Measurements from ENCODE around the gene HSPG2. TPM values are rescaled to one million over a fixed set of nuclear protein-coding genes. Genes with fewer than 3 reads are reported as not detected.
A peak's percentile ranks its signal among the peaks of the same experiment; 100 is the strongest.
"Not testable (repeated sequence)": the region's sequence is repeated elsewhere in the genome, so short reads cannot be mapped to it uniquely, and the experiment has no call there.

The HSPG2 gene
- total and polyA plus RNA-seq, 12 donors: 38.7 to 558 (median 273) TPM

DNA sequence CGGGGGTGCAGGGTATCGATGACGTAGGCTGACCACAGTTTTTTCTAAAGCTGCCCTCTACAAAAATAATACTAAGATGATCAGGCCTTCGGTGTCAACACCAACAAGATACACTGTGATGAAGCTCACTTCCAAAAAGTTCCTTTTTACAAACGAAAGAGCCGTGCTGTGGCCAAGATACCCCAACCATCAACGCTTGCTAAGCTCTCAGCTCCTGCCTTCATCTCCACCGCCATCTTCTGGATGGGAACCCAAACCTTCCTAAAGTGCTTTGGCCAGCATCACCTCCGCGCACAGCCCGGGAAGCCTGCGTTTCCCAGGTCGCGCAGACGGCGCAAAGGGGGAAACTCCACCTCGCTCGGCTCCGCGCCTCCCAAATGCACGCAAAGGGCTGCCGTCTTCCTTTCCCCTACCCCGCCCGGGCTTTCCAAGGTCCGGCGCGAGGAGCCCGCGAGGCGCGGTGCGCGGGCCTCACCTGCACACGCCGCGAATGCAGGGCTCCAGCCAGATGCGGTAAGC lies 154.7 kb downstream of the HSPG2 start:
- no peak for TF ChIP-seq POLR2A (IDR thresholded peaks at IDR 0.05)
- TF ChIP-seq, protein P1, sequence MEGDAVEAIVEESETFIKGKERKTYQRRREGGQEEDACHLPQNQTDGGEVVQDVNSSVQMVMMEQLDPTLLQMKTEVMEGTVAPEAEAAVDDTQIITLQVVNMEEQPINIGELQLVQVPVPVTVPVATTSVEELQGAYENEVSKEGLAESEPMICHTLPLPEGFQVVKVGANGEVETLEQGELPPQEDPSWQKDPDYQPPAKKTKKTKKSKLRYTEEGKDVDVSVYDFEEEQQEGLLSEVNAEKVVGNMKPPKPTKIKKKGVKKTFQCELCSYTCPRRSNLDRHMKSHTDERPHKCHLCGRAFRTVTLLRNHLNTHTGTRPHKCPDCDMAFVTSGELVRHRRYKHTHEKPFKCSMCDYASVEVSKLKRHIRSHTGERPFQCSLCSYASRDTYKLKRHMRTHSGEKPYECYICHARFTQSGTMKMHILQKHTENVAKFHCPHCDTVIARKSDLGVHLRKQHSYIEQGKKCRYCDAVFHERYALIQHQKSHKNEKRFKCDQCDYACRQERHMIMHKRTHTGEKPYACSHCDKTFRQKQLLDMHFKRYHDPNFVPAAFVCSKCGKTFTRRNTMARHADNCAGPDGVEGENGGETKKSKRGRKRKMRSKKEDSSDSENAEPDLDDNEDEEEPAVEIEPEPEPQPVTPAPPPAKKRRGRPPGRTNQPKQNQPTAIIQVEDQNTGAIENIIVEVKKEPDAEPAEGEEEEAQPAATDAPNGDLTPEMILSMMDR (IDR thresholded peaks at IDR 0.05): peak in 4 of 6 experiments; percentile 2 to 42 (median 22)
- intact Hi-C loops (cut with DNase I): no loop called here
- no peaks in the 10 kb centered on the region for H3K27me3 ChIP-seq
- H3K4me1 ChIP-seq (replicated peaks in 1 of 2): peaks cover 18 to 27% of the 10 kb centered on the region in 2 donors
- H3K4me3 ChIP-seq: peak overlapping the region; percentile 81 to 93 (median 90)
- 0 to 2% (median 1%) methylated on average over 17 to 37 of the region's 37 CpGs for WGBS, 4 donors
- H3K36me3 ChIP-seq (replicated peaks in 1 of 2): no peaks in the 10 kb centered on the region
- H3K9me3 ChIP-seq (replicated peaks in 1 of 3): no peaks in the 10 kb centered on the region
- peak overlapping the region; percentile 99 to 100 (median 99) for H3K27ac ChIP-seq
- DNase-seq: peak; percentile 66 to 81 (median 73)

- 0% methylated on average over 17 of the region's 17 CpGs for WGBS, 4 donors
- peak in 1 of 2 donors; percentile 44 for TF ChIP-seq POLR2A (IDR thresholded peaks at IDR 0.05)
- TF ChIP-seq, protein P1 (IDR thresholded peaks at IDR 0.05): no peak
Observed at GRCh38 chr1:21781815-21782348, 155.2 kb downstream of the HSPG2 start.

DNA sequence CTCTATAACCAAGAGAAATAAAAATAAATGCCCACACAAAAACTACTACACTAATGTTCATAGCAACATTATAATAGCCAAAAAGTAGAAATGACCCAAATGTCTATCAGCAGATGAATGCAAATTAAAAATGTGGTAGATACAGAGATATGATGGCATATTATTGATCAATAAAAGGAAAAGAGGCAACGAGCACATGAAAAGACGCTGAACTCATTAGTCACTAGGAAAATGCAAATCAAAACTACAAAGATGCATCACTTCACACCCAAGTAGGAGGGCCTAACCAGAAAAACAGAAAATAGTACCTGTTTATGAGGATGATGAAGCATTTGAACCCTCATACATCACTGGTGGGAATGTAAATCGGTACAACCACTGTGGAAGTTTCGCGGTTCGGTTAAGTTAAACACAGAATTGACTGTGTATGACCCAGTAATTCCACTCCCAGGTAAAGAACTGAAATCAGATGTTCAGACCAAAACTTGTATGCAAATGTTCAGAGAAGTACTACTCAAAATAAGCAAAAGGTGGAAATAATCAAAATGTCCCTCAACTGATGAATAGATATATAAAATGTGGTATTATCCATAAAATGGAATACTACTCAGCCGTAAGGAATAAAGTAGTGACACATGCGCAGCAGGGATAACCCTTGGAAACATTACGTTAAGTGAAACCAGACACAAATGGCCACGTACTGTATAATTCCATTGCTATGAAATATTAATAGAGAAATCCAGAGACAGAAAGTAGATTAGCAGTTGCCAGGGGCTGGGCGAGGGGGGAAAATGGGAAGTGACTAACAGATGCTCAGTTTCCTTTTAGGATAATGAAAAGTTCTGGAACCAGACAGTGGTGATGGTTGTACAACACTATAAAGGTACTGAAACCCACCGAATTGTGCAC lies 157.2 kb downstream of the HSPG2 start:
- TF ChIP-seq, protein P1 (IDR thresholded peaks at IDR 0.05): no peak
- no peak for TF ChIP-seq POLR2A (IDR thresholded peaks at IDR 0.05)
- 72 to 76% (median 73%) methylated on average over 12 of the region's 12 CpGs for whole genome bisulfite sequencing, 4 donors
- Histone ChIP-seq H3K27ac (peak overlapping the region; percentile 6 to 100 (median 21)), H3K4me1 (replicated peaks in 1 of 2) (peaks cover 18 to 35% of the 10 kb centered on the region in 2 donors), H3K4me3 (no peak overlapping the region), H3K36me3 (replicated peaks in 1 of 2) (no peaks in the 10 kb centered on the region), H3K27me3 (no peaks in the 10 kb centered on the region), H3K9me3 (replicated peaks in 1 of 3) (no peaks in the 10 kb centered on the region)
- DNase-seq: peak in 2 of 7 donors; percentile 45 to 50
- intact Hi-C loops (cut with DNase I): no loop called here

More at GRCh38 chr1:21781815-21782348, 155.2 kb downstream of the HSPG2 start:
- intact Hi-C loops (cut with DNase I): no loop called here
- Histone ChIP-seq H3K27me3 (no peaks in the 10 kb centered on the region), H3K4me1 (replicated peaks in 1 of 2) (peaks cover 18 to 29% of the 10 kb centered on the region in 2 donors), H3K9me3 (replicated peaks in 1 of 3) (no peaks in the 10 kb centered on the region), H3K27ac (peak overlapping the region; percentile 99 to 100 (median 99)), H3K36me3 (replicated peaks in 1 of 2) (no peaks in the 10 kb centered on the region), H3K4me3 (peak overlapping the region; percentile 81 to 93 (median 90))
- peak in 1 of 7 donors; percentile 38 for DNase-seq

DNA sequence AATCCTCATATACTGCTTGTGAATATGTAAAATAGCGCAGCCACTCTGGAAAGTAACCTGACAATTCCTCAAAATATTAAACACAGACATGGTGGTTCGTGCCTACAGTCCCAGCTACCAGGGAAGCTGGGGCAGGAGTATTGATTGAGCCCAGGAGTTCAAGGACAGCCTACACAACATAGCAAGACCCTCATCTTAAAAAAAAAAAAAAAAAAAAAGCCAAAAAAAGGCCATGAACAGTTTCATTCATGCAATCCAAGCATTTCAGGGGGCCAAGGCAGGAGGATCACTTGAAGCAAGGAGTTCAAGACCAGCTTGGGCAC lies 158.7 kb downstream of the HSPG2 start:
- Histone ChIP-seq H3K4me1 (replicated peaks in 1 of 2) (peaks cover 9 to 39% of the 10 kb centered on the region in 2 donors), H3K4me3 (no peak overlapping the region), H3K27me3 (no peaks in the 10 kb centered on the region), H3K36me3 (replicated peaks in 1 of 2) (no peaks in the 10 kb centered on the region), H3K9me3 (replicated peaks in 1 of 3) (no peaks in the 10 kb centered on the region), H3K27ac (no peak overlapping the region)
- intact Hi-C loops (cut with DNase I): no loop called here
- DNase-seq: no peak
- WGBS, 4 donors: 76 to 86% (median 81%) methylated on average over 2 of the region's 2 CpGs
- TF ChIP-seq, protein P1 (IDR thresholded peaks at IDR 0.05): no peak
- no peak for TF ChIP-seq POLR2A (IDR thresholded peaks at IDR 0.05)

- H3K4me1 ChIP-seq (replicated peaks in 1 of 2): peaks cover 9 to 45% of the 10 kb centered on the region in 2 donors
- 65 to 84% (median 74%) methylated on average over 5 of the region's 5 CpGs for WGBS, 4 donors
- H3K9me3 ChIP-seq (replicated peaks in 1 of 3); DNase-seq; H3K27me3 ChIP-seq; H3K4me3 ChIP-seq; H3K27ac ChIP-seq; H3K36me3 ChIP-seq (replicated peaks in 1 of 2); intact Hi-C loops (cut with DNase I): not testable (repeated sequence)
Observed at GRCh38 chr1:21776925-21777324, 160.2 kb downstream of the HSPG2 start.
